Transverse colon (tissue), 4 donors: ENCODE data around the gene TSPAN17. TPM values are rescaled to one million over a fixed set of nuclear protein-coding genes. Genes with fewer than 3 reads are reported as not detected.

Experiments
- DNase-seq: peaks from one replicate; pipeline ENCODE4 v3.0.0-alpha.2; 2019
- H3K27ac ChIP-seq, 4 donors: fragments of 200-600 bp; sonication (generic); 2 replicates each; pipeline ENCODE4 v1.5.1; 2016 to 2018; ENCODE audit warnings: inconsistent platforms in 4 of 4
- H3K27me3 ChIP-seq: fragments of 200-600 bp; sonication (generic); 2 replicates; pipeline ENCODE4 v1.5.1; 2017; ENCODE audit warnings: inconsistent platforms
- H3K36me3 ChIP-seq, 4 donors: fragments of 200-600 bp; sonication (generic); 2 replicates each; pipeline ENCODE4 v1.5.1; 2017 to 2019; ENCODE audit warnings: inconsistent platforms in 4 of 4
- H3K4me1 ChIP-seq, 4 donors: fragments of 200-600 bp; sonication (generic); 2 replicates each; pipeline ENCODE4 v1.5.1; 2017 to 2020; ENCODE audit warnings: inconsistent platforms in 4 of 4
- H3K4me3 ChIP-seq, 4 donors: fragments of 200-600 bp; sonication (generic); 1 replicate in 1 of 4; 2 replicates in 3 of 4; pipeline versions ENCODE4 v1.5.1 to v1.6.1; 2017 to 2019; ENCODE audit warnings: inconsistent platforms in 4 of 4
- H3K9me3 ChIP-seq, 2 donors: fragments of 200-600 bp; sonication (generic); 2 replicates each; pipeline ENCODE4 v1.5.1; 2017 to 2019; ENCODE audit warnings: inconsistent platforms in 2 of 2
- EP300 ChIP-seq: sonication (generic); formaldehyde crosslinking; IDR thresholded peaks from one replicate; pipeline ENCODE4 v1.6.1; 2017; ENCODE audit warnings: antibody characterized with exemption, low read depth
- POLR2A ChIP-seq: fragments of 450-650 bp; IDR thresholded peaks from one replicate; pipeline ENCODE4 v1.6.1; 2016; ENCODE audit warnings: antibody characterized with exemption, mild to moderate bottlenecking, moderate library complexity
- POLR2AphosphoS5 ChIP-seq, 3 donors: sonication (generic); formaldehyde crosslinking; IDR thresholded peaks; one replicate each; pipeline ENCODE4 v1.6.1; 2016; ENCODE audit warnings: antibody characterized with exemption in 3 of 3
- WGBS, 2 donors: methylation state at CpG; one replicate each; pipeline ENCODE4 v1.1.5; 2018; ENCODE audit warnings: low coverage in 1 of 2; 5-methylcytosine and 5-hydroxymethylcytosine counted together
- in situ Hi-C, 4 donors: fragments of 200-750 bp; cut with MboI; loops; one replicate each; pipeline versions ENCODE4 v1.15.0 to v1.15.1; 2017; ENCODE audit warnings: low sequenced_read_pairs in 3 of 4, low pct_ligation_motif_present in 1 of 4, low pct_unique_long_range_greater_than_20kb in 1 of 4
- intact Hi-C: fragments of 100-400 bp; cut with DNase I; formaldehyde crosslinking; loops from one replicate; pipeline ENCODE4 v1.15.1; 2023; ENCODE audit warnings: low total_unique reads
- total RNA-seq, 4 donors: library from RNA; depleted of rRNA; stranded (reverse); fragments of >200 nt; gene quantifications; one replicate each; pipeline ENCODE4 v1.1.0, GENCODE V29; 2016
- TF ChIP-seq, protein P1 (sequence below), 5 experiments: fragments of 200-600 bp in 3 of 5; fragments of 450-650 bp in 2 of 5; sonication (generic) in 3 of 5; IDR thresholded peaks; 1 replicate in 2 of 5; 2 replicates in 3 of 5; pipeline ENCODE4 v1.5.1; 2016 to 2017; ENCODE audit warnings: antibody characterized with exemption in 5 of 5, inconsistent platforms in 3 of 5, mild to moderate bottlenecking in 2 of 5, moderate library complexity in 1 of 5

The TSPAN17 gene
- total RNA-seq, 4 donors from 2014 or later: 27.2 to 227 (median 36.1) TPM

DNA sequence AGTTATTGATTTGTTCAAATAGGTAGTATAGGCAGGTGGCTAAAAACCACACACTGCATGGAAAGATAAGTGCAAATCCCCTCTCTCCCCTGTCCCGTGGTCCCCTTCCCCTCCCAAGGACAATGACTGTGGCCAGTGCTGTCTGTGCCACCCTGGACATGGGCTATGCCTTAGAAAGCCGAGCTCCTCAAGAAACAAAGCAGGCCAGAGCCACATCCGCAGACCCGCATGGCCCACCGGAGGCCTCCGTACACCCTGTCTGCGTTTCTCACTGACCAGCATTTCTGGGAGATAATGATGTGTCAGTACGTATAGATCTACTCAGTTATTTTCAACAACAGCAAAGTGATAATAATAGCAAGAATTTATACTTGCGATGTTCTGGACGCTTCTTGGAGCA lies 16.3 kb downstream of the TSPAN17 start:
- Histone ChIP-seq H3K27me3 (peaks cover 16% of the 10 kb centered on the region), H3K4me3 (no peak overlapping the region), H3K36me3 (no peaks in the 10 kb centered on the region), H3K4me1 (peaks cover 0 to 12% (median 7%) of the 10 kb centered on the region in 4 donors), H3K27ac (no peak overlapping the region), H3K9me3 (no peaks in the 10 kb centered on the region)
- in situ Hi-C loops (loop anchor here (10.0 to 25.0 kb wide), 3 partner anchors 249 to 301 kb away; no protein-coding TSS in a partner anchor), intact Hi-C loops (no loop called here)
- WGBS, 2 donors: 83% methylated on average over 10 of the region's 10 CpGs; no CpG with 5 or more reads in 1 of the 2 donors
- no peak for TF ChIP-seq POLR2AphosphoS5 (IDR thresholded peaks at IDR 0.05)
- TF ChIP-seq EP300: no peak
- no peak for DNase-seq

DNA sequence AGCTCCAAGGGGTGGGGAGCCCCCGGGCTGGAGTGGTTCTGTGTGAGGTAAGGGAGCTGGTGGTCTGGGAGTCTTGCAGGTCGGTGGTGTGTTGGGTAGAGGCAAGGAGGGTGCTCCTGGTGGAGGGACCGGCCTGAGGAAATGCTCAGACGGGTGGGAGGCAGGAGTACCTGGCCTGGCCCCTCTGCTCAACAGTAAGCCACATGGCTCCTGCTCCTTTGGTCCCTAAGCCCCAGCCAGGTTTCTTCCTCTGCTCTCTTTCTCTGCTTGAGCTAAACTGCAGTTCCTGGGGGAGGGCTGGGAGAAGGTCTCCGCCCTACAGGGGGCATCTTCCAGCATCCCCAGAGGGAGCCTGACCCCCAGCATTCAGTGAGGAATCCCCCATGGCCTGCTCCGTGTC lies 17.2 kb downstream of the TSPAN17 start:
- Histone ChIP-seq H3K27me3 (peaks cover 16% of the 10 kb centered on the region), H3K36me3 (no peaks in the 10 kb centered on the region), H3K9me3 (no peaks in the 10 kb centered on the region), H3K4me3 (no peak overlapping the region), H3K27ac (no peak overlapping the region), H3K4me1 (peaks cover 0 to 3% (median 1%) of the 10 kb centered on the region in 4 donors)
- 40 to 47% methylated on average over 2 to 6 of the region's 6 CpGs for WGBS, 2 donors
- intact Hi-C loops (no loop called here), in situ Hi-C loops (loop anchor here (10.0 to 25.0 kb wide), 3 partner anchors 248 to 300 kb away; no protein-coding TSS in a partner anchor)
- TF ChIP-seq POLR2AphosphoS5 (IDR thresholded peaks at IDR 0.05) (no peak), POLR2A (no peak), EP300 (no peak)
- TF ChIP-seq, protein P1, sequence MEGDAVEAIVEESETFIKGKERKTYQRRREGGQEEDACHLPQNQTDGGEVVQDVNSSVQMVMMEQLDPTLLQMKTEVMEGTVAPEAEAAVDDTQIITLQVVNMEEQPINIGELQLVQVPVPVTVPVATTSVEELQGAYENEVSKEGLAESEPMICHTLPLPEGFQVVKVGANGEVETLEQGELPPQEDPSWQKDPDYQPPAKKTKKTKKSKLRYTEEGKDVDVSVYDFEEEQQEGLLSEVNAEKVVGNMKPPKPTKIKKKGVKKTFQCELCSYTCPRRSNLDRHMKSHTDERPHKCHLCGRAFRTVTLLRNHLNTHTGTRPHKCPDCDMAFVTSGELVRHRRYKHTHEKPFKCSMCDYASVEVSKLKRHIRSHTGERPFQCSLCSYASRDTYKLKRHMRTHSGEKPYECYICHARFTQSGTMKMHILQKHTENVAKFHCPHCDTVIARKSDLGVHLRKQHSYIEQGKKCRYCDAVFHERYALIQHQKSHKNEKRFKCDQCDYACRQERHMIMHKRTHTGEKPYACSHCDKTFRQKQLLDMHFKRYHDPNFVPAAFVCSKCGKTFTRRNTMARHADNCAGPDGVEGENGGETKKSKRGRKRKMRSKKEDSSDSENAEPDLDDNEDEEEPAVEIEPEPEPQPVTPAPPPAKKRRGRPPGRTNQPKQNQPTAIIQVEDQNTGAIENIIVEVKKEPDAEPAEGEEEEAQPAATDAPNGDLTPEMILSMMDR (IDR thresholded peaks at IDR 0.05): no peak
- DNase-seq: no peak

DNA sequence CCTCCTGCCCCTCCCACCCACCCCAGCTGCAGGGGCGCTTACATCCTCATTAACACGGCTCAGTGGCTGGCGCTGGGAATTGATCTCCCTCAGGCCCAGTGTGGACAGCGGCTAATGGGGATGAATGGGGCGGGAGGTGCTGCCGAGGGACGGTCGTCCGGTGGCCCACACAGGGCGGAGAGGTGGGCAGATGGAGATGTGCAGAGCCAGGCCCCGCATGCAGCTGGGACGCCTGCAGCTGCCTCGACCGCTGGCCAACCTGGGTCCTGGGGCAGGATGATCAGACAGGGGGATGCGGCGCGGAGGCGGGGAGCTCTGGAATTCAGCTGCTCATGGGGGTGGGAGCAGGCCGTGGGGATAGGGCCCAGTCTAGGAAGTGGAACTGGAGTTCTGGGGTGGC lies 17.6 kb downstream of the TSPAN17 start:
- no peak for DNase-seq
- H3K4me1 ChIP-seq: peaks cover 0 to 3% (median 1%) of the 10 kb centered on the region in 4 donors
- WGBS, 2 donors: 58 to 76% methylated on average over 3 to 19 of the region's 19 CpGs
- intact Hi-C loops (no loop called here), in situ Hi-C loops (loop anchor here (10.0 to 25.0 kb wide), 3 partner anchors 247 to 300 kb away; no protein-coding TSS in a partner anchor)
- H3K9me3 ChIP-seq: no peaks in the 10 kb centered on the region
- H3K27ac ChIP-seq: no peak overlapping the region
- H3K4me3 ChIP-seq: no peak overlapping the region
- H3K36me3 ChIP-seq: no peaks in the 10 kb centered on the region
- H3K27me3 ChIP-seq: peaks cover 20% of the 10 kb centered on the region
- TF ChIP-seq POLR2AphosphoS5 (IDR thresholded peaks at IDR 0.05) (no peak), POLR2A (no peak)

DNA sequence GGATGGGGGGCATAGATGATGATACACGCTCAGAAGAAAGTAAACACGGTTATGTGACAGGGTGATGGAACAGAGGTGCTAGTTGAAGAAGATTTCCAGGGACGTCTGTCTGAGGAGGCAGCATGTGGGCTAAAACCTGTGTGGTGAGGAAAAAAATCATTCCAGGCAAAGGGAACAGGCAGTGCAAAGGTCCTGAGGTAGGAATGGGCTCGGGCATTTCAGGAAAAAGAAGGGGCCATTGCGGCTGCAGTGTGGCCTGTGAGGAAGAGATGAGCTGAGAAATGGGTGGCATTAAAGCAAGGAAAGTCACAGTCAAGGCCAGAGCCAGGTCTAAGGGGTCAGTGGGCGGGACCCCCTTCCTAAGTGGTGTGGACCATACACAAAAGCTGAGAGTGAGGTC lies 18.2 kb downstream of the TSPAN17 start:
- H3K27me3 ChIP-seq: peaks cover 26% of the 10 kb centered on the region
- H3K27ac ChIP-seq: no peak overlapping the region
- TF ChIP-seq EP300 (no peak), POLR2AphosphoS5 (IDR thresholded peaks at IDR 0.05) (no peak), POLR2A (no peak)
- TF ChIP-seq, protein P1 (IDR thresholded peaks at IDR 0.05): no peak
- intact Hi-C loops (no loop called here), in situ Hi-C loops (loop anchor here (10.0 to 25.0 kb wide), 3 partner anchors 247 to 299 kb away; no protein-coding TSS in a partner anchor)
- 70 to 83% methylated on average over 5 to 6 of the region's 6 CpGs for WGBS, 2 donors
- peaks cover 0 to 3% (median 1%) of the 10 kb centered on the region in 4 donors for H3K4me1 ChIP-seq
- no peaks in the 10 kb centered on the region for H3K36me3 ChIP-seq
- no peak overlapping the region for H3K4me3 ChIP-seq
- no peak for DNase-seq
- H3K9me3 ChIP-seq: no peaks in the 10 kb centered on the region

DNA sequence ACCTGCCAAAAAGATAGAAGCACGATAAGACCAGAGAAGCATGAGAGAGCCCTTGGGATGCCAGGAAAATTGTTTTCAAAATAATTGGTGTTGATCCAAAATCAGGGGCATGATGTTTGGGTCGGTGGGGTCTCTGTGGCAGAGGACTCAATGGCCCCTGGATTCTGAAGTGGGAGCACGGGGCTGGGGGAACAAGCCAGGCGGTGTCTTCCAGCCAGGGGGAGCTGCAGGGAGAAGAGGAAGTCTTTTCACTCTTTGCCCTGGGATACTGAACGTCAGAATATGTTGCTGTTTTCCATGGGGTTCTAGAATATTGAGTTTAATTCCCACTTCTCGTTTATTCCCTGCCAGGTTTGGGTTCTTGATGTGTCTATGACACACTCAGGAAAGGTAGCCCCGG lies 20.4 kb downstream of the TSPAN17 start:
- 62 to 64% methylated on average over 5 to 7 of the region's 7 CpGs for WGBS, 2 donors
- DNase-seq: no peak
- H3K9me3 ChIP-seq: no peaks in the 10 kb centered on the region
- no peaks in the 10 kb centered on the region for H3K36me3 ChIP-seq
- peaks cover 33% of the 10 kb centered on the region for H3K27me3 ChIP-seq
- no peak overlapping the region for H3K27ac ChIP-seq
- H3K4me1 ChIP-seq: no peaks in the 10 kb centered on the region
- no peak overlapping the region for H3K4me3 ChIP-seq
- TF ChIP-seq POLR2AphosphoS5 (IDR thresholded peaks at IDR 0.05): no peak
- no peak for TF ChIP-seq EP300
- no peak for TF ChIP-seq POLR2A
- TF ChIP-seq, protein P1 (IDR thresholded peaks at IDR 0.05): no peak
- intact Hi-C loops (no loop called here), in situ Hi-C loops (loop anchor here (10.0 to 25.0 kb wide), 3 partner anchors 245 to 297 kb away; no protein-coding TSS in a partner anchor)
